HG03520 (cell line): ENCODE measurements around the gene SLC25A23.

Source experiments
- ATAC-seq: cut with Tn5 transposase; IDR thresholded peaks from one replicate; pipeline ENCODE4 v1.9.1; 2021; ENCODE audit warnings: mild to moderate bottlenecking, moderate library complexity; ENCODE audit not compliant: unreplicated experiment

Gene SLC25A23

GRCh38 chr19:6425732-6426620 lies 33.6 kb downstream of the SLC25A23 start:
- no peak for ATAC-seq

- peak; percentile 76 for ATAC-seq
Observed at GRCh38 chr19:6424939-6425731, 34.5 kb downstream of the SLC25A23 start.

DNA sequence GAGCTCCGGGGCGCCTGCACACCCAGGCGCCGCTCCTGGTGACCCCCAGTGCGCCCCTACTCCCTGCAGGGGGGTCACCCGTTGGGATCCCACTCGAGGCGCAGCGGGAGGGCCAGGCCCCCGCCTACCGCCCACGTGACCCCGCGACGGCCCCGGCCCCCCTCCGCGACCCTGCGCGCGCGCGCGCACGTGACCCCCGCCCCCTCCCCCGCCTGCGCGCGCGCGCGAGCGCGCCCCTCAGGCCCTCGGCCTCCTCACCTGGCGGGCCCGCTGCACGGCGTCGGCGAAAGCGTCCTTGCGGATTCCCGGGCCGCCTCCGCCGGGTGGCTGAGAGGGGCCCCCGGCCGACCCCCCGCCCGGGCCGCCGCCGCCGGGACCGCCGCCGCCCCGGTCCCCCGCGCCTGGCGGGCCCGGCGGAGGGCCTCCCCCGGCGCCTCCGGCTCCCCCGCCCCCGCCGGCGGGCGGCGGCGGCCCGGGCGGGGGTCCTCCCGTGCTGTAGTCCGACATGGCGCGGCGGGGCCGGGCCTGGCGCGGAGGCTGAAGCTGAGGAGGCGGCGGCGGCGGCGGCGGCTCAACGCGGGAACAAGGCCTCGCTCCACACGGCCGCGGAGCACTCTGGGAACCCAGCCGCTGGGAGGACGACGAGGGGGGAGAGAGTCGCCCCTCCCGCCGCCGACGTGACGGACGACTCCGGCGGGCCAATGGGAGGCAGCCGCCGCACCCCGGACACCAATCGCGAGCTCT lies 35.2 kb downstream of the SLC25A23 start, which contains the start of gene KHSRP:
KHSRP (minus strand) TSS at position 617 of the 744 bp plus-strand sequence; CDS start at position 507, 110 bp downstream.
- ATAC-seq: no peak

DNA sequence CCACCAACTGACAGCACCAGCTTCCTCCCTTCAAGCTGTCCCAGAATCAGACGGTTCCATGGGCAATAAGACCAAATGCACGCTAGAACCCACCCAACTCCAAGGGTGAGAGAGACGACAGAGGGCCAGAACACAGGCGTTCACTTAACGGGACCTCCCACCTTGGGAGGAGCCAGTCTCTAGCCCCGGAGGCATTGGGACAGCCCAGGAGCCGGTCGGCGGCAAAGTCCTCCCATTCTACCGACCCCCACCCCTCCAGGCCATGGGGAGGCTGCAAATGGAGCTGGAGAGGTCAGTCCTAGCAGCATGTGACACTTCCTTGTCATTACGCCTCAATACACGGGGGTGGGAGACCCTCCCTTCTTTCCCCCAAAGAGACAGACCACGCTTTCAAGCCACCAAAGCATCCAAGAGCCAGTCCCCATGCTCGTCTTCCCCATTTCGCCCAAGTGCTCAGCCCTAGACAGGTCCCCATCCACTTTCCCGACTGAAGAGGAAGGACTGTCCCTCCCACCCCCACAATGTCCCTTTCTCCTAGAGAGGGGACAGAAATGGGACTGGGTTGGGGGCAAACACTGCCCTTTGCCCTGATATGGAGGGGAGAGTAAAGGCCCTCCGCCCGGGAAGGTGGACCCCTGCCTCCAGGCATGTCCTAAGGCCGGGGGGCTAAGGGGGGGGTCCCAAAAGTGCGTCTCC lies 35.9 kb downstream of the SLC25A23 start:
- no peak for ATAC-seq

- no peak for ATAC-seq
Observed at GRCh38 chr19:6421075-6422014, 38.2 kb downstream of the SLC25A23 start.

DNA sequence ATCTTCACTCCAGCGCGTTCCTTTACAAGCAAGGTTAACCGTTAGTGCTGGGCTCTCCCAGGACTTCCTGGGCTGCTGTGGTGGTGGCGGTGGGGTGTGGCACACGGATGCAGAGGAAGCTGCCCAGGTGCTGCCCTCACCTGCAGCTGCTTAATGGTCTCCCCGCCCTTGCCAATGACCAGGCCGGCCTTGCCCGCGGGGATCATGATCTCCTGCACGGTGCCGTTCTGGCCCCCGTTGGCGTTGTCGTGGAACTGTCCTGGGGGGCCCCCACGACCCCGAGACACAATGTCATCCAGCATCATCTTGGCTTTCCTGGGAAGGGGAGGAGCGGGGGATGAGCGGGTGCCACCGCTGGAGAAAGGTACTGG lies 41.0 kb downstream of the SLC25A23 start:
- ATAC-seq: no peak

DNA sequence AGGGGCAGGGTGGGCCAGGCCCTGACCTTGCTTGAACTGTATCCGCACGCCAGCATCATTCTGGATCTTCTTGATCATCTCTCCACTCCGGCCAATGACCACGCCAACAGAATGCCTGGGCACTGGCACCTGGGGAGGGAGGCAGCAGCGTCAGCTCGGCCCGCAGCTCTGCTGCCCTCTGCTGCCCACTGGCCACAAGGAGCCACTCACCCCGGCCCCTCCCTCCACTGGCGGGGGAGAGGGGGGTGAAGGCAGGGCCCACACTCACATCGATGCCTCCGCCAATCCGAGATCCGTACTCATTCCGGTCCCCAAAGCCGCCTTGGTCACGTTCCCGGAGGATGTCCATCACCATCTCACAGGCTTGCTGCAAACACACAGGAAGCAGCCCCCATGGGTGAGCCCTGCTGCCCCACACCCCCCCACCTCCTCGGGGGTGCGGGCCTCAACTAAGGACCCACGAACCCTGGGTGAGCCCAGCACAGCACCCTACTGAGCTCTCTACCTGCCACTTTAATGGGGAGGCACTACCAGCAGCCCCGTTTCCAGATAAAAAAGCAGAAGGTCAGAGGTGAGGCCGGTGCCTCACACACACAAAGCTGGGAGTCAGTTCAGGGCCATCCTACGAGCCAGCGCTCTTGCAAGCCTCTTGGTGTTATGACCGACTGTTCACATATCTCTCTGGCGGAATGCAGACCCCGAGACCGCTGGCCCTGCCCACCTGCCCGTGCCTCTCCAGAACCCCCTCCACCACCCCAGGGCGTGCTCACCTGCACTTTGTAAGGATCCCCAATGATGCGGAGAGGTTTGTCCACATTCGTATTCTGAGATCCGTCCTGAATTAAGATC lies 41.7 kb downstream of the SLC25A23 start:
- ATAC-seq: no peak

DNA sequence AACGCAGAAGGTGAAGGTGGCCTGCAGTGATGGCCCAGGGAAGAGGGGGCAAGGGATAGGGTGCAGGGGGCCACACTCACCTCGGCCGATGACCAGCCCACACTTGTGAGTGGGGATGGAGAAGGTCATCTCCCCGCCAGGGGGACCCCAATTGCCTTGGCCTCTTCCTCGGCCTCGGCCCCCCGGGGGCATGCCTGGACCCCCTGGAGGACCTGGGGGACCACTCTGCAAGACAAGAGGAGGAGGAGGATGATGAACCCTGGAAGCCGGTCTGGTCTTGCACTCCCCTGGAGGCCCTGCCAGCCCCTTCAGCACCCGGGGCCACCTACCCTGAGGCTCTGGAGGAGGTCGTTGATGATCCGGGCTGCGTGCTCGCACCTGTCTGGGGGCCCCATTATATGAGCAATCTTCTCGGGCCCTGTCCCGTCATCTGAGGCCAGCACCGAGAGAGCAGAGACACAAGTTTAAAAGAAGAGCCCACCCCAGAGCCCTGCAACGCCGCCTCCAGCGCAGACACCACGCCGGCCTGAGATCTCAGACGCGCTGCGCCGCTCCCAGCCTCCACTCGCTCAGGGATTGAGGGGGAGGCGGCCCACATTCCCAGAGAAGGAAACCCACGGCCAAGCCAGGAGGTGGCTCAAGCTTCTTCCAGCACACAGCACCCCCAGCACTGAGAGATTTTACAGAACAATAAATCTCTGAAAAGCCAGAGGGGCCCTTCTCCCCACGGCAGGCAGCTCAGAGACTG lies 42.8 kb downstream of the SLC25A23 start:
- no peak for ATAC-seq

DNA sequence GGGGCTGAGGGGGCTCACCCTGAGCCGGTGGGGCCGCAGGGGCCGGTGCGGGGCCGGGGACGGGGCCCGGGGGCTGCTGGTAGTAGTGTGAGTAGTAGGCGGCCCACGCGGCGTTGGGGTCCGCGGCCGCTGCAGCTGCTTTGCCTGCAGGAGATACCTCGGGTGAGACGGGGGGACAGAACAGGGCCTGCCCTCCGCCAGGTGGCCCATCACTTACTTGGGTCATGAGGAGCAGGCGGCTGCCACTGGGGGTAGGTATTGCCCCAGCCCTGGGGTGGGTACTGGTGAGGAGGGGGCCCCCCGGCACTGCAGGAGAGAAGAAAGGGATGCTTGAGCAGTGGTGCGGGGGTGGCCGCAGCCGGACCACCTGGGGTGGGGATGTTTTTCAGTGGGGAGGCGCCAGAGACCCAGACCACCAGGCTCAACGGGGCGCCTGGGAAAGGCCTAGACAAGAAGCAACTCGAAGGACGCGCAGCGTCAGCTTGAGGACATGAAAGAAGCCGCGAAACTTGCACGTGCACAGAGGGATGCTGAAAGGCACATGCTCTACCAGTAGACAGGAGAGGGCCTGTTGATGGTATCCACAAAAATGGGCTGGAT lies 43.9 kb downstream of the SLC25A23 start:
- ATAC-seq: no peak

DNA sequence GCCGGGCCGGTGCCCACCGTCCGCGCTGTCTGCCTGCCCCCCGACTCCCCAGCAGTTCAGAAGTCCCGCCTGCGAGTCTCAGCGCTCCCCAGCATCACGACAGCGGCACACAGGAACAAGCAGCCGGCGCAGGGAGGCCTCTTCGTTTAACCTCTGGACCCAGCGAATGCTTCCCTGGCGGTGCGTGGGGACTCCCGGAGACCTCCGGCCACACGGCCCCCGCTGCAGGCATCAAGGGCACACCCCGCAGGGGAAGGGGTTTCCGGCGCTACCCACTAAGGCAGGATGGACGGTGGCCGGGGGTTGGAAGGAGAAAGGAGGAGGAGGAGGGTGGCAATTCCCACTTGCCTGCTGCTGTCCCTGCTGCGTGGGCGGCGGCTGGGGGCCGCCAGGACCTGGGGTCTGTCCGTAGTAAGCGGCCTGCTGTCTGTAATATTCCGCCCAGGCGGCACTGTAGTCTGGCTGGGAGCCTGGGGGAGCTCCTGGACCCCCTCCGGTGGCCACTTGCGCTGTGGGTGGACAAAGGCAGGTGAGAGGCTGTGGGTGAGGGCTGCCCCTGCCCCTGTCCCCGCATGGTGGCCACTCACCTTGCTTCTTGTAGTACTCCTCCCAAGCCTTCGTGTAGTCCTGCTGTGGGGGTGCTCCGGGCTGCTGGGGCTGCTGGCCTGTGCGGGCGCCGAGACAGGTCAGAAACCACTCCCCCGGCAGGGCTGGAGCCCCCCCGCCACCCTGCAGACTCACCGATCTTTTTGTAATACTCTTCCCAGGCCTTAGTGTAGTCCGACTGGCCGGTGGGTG lies 44.6 kb downstream of the SLC25A23 start:
- no peak for ATAC-seq

DNA sequence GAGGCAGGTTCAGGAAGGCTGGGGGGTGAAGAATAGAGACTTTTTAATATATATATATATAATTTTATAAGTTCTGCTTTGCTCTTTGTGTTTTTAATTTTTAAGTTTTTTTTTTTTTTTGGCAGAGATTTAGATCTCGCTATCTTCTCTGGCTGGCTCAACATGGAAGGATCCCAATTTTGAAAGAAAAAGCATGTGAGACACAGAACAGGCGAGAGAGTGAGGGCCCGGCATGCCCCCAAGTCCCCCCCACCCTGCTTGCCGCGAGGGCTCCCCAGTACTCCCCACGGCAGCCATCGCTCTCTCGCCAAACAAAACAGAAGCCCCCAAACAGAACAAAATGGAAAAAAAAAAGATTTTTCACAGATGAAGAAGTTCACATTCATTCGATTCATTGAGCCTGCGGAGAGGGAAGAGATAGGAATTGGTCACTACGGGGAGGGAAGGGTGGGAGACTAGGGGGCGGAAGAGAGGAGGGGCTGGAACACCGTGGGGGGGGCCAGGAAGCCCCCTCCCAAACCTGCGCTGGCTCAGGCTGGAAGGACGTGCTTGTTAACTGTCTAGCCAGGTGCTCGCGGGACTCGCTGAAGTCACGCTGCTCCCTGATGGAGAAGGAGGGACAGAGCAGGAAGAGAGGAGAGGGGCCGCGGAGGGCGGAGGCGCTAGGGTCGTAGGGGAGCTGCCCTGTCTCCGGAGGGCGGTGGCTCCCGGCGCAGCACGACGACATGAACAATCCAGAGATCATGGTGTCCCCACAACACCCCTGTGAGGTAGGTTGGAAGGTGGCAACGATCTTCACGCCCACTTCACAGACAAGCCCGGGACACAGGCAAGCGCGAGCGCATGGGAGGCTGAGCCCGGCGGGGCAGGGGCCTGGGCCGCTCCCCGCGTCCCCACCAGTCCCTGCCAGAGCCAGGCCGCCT lies 45.6 kb downstream of the SLC25A23 start:
- no peak for ATAC-seq

GRCh38 chr19:6413291-6413690 lies 46.3 kb downstream of the SLC25A23 start:
- ATAC-seq: no peak

- no peak for ATAC-seq
Observed at GRCh38 chr19:6412447-6413091, 47.0 kb downstream of the SLC25A23 start.

GRCh38 chr19:6412061-6412446 lies 47.5 kb downstream of the SLC25A23 start:
- no peak for ATAC-seq

DNA sequence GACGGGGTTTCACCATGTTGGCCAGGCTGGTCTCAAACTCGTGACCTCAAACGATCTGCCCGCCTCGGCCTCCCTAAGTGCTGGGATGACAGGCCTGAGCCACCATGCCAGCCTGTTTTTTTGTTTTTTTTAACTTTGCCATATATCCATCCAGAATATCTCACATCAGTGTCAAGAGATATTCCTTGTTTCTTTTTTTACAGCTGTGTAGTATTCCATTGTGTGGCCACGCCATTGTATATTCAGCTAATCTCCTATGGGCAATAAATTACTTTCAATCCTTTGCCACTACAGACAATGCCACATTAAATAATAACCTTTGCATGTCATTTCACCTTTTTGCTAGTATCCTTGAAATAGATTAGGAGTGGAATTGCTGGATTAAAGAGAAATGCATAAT lies 50.2 kb downstream of the SLC25A23 start:
- ATAC-seq: no peak
